ENCODE data around the gene EXT2.

EXT2 gene

GRCh38 chr11:44172966-44173365 lies 77.5 kb downstream of the EXT2 start:
- no peak for DNase-seq

- DNase-seq = no peak
Observed at GRCh38 chr11:44174842-44175241, 79.4 kb downstream of the EXT2 start.

- no peak for DNase-seq
Observed at GRCh38 chr11:44176546-44177213, 81.2 kb downstream of the EXT2 start.

- DNase-seq = no peak
Observed at GRCh38 chr11:44177905-44178304, 82.4 kb downstream of the EXT2 start.

GRCh38 chr11:44178381-44178780 lies 82.9 kb downstream of the EXT2 start:
- DNase-seq = no peak

- no peak for DNase-seq
Observed at GRCh38 chr11:44179173-44179572, 83.7 kb downstream of the EXT2 start.

- no peak for DNase-seq
Observed at GRCh38 chr11:44180107-44180506, 84.6 kb downstream of the EXT2 start.

GRCh38 chr11:44185522-44185921 lies 90.0 kb downstream of the EXT2 start:
- DNase-seq = no peak

GRCh38 chr11:44186321-44186930 lies 90.9 kb downstream of the EXT2 start:
- DNase-seq = no peak

GRCh38 chr11:44188643-44189042 lies 93.2 kb downstream of the EXT2 start:
- DNase-seq = no peak

GRCh38 chr11:44189986-44190882 lies 94.8 kb downstream of the EXT2 start:
- no peak for DNase-seq

GRCh38 chr11:44190883-44191230 lies 95.4 kb downstream of the EXT2 start:
- no peak for DNase-seq

GRCh38 chr11:44191322-44192016 lies 96.0 kb downstream of the EXT2 start:
- DNase-seq = peak; percentile 17

GRCh38 chr11:44192017-44192385 lies 96.5 kb downstream of the EXT2 start:
- DNase-seq = no peak

GRCh38 chr11:44192462-44193100 lies 97.1 kb downstream of the EXT2 start:
- DNase-seq = no peak

- no peak for DNase-seq
Observed at GRCh38 chr11:44193856-44194255, 98.4 kb downstream of the EXT2 start.

GRCh38 chr11:44198146-44198724 lies 102.8 kb downstream of the EXT2 start:
- DNase-seq = no peak

GRCh38 chr11:44199298-44199697 lies 103.8 kb downstream of the EXT2 start:
- DNase-seq = peak; percentile 49

GRCh38 chr11:44199816-44200215 lies 104.3 kb downstream of the EXT2 start:
- peak; percentile 23 for DNase-seq

GRCh38 chr11:44203270-44204043 lies 108.0 kb downstream of the EXT2 start:
- DNase-seq = no peak

- DNase-seq = no peak
Observed at GRCh38 chr11:44205352-44205751, 109.9 kb downstream of the EXT2 start.

GRCh38 chr11:44205836-44206235 lies 110.4 kb downstream of the EXT2 start:
- DNase-seq = no peak
